H1 (cell line): Measurements from ENCODE around the gene C2CD3. TPM values are rescaled to one million over a fixed set of nuclear protein-coding genes. Genes with fewer than 3 reads are reported as not detected.

ENCODE experiments used
- ATF3 ChIP-seq: IDR thresholded peaks from 2 replicates; pipeline ENCODE4 v1.6.1; 2011; ENCODE audit warnings: low read depth, mild to moderate bottlenecking, low read length; ENCODE audit not compliant: insufficient read depth
- BACH1 ChIP-seq: IDR thresholded peaks from 2 replicates; pipeline ENCODE4 v1.6.1; 2012; ENCODE audit warnings: low read length, improper control_type of control experiment
- CHD2 ChIP-seq: IDR thresholded peaks from 2 replicates; pipeline ENCODE4 v1.6.1; 2012; ENCODE audit warnings: low read length, improper control_type of control experiment
- polyA plus RNA-seq, 7 experiments: library from polyadenylated mRNA; depleted of rRNA in 3 of 7; stranded (reverse) in 5 of 7; unstranded in 2 of 7; fragments of >200 nt in 5 of 7; fragments of 200-250 nt in 2 of 7; gene quantifications; 1 replicate in 5 of 7; 2 replicates in 1 of 7; 4 replicates in 1 of 7; pipeline versions ENCODE4 v1.2.1 to v1.2.3, GENCODE V29; 2011 to 2013; ENCODE audit warnings: missing spikeins in 2 of 7, mixed read lengths in 2 of 7
- total RNA-seq: library from RNA; stranded (reverse); fragmentation: NEBNext Ultra II Directional; extraction: Animal tissue kit (Norgen Biotek cat#: 25700); gene quantifications from 2 replicates; pipeline ENCODE4 v1.2.1, GENCODE V29; 2021
- TF ChIP-seq, protein P1 (sequence below): IDR thresholded peaks from 2 replicates; pipeline ENCODE4 v1.6.1; 2012; ENCODE audit warnings: inconsistent platforms

C2CD3 gene
- total and polyA plus RNA-seq, 2 of the 8 experiments (the other 6 are each of a cell fraction or from before 2014, with no cell fraction given) = 11.0 to 29.1 TPM

DNA sequence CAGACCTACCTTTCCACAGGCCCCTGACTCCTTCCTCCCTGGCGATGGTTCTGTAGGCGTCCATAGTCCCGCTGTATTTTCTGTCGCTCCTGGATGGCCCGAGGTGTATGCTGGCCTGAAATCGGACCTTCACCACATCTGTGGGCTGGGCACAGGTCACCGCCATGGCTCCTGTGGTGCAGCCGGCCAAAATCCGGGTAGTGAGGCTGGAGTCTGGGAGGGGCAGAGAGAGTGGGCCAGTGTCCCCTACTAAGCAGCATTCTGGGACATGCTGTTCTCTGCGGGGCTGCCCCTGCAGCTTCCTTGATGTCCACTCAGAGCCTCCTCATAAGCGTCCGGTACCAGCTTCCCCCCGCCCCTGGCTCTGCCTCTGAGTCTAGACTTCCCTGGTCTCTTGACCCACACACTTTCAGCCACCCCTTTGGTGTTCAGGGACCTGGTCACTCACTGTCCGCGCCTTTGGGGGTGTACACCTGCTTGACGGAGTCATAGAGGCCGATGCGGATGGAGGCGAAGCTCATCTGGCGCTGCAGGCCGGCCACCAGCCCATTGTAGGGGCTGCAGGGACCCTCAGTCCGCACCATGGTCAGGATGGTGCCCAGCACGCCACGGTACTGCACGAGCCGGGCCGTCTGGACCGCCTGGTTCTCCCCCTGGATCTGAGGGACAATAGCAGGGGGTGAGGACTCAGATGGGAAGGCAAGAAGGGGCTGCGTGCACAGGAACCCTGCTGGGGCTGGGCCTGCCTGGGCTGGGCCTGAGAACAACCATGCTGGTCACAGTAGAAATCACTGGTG is 164.9 kb downstream of the C2CD3 start (continued):
- TF ChIP-seq, protein P1, sequence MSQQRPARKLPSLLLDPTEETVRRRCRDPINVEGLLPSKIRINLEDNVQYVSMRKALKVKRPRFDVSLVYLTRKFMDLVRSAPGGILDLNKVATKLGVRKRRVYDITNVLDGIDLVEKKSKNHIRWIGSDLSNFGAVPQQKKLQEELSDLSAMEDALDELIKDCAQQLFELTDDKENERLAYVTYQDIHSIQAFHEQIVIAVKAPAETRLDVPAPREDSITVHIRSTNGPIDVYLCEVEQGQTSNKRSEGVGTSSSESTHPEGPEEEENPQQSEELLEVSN = no peak
- TF ChIP-seq BACH1 (no peak), CHD2 (no peak), ATF3 (no peak)
